Measurements from ENCODE around the gene ROR2. TPM values are rescaled to one million over a fixed set of nuclear protein-coding genes. Genes with fewer than 3 reads are reported as not detected.
"Not testable (repeated sequence)": the region's sequence is repeated elsewhere in the genome, so short reads cannot be mapped to it uniquely, and the experiment has no call there.

The ROR2 gene
- not detected in 2 replicates for total RNA-seq

DNA sequence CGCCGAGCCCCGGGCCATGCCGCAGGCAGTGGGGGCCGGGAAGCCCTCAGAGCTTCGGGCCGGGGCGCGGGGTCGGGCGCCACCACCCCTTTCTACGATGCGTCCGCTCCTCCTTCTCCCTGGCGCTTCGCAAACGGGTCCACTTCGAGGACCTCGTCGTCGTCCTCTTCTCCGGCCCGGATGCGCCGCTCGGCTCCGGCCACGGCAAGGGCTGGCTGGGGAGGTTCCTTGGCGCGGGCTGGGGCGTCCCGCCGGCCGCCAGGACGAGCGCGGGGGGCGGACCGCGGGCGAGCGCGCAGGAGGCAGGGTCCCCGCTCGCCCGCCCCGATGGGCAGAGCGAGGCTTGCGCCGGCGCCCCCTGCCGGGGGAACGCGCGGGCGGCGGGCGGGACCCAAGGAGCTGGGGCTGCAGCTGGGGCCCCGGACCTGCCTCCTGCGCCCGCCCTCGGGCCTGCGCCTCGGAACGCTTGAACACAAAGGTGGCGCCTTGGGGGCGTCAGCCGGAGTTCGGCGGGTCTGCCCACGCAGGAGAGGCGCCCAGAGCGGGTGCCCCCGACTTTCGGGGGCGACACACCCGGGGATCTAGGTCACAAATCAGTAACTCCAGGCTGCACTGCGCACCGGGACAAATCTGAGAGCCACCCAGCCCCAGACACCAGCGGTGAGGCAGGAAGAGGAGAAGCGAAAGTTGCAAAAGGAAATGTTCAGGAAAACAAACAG lies at the start of gene ROR2:
Gene ROR2, minus strand, starts transcription at position 283 of the 719 bp plus-strand sequence.
- DNase-seq (ENCODE audit: low read depth, low spot score): no peak

DNA sequence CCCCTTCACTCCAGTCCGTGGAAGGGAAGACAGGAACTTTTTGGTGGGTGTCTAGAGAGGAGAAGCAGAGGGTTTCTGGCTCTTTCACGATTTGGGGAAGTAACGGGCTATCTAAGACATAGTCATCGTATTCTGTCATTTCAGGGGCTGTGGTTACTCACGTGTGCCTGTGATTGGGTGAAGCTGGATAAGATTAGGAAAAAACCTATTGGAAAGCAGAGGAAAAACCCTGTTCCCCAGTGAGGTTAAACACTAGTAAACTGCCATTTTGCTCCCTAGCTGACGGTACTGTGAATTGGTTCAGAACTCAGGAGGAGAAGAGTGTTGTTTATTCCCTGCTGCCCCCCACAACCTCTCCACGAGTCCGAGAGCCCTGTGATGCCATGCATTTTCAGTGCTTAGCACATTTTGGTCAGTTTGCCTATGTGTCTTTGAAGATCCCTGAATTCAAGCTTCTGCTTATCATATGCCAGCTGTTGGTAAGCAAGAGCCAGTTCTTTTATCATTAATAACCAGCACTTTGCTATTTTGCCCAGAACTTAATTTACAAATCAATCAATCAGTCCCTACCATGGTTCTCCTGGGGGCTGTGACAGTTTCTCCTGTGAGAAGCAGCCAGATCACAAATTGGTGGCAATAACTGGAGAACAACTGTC lies 45.1 kb upstream of the ROR2 start:
- no peak for DNase-seq (ENCODE audit: low read depth, low spot score)

DNA sequence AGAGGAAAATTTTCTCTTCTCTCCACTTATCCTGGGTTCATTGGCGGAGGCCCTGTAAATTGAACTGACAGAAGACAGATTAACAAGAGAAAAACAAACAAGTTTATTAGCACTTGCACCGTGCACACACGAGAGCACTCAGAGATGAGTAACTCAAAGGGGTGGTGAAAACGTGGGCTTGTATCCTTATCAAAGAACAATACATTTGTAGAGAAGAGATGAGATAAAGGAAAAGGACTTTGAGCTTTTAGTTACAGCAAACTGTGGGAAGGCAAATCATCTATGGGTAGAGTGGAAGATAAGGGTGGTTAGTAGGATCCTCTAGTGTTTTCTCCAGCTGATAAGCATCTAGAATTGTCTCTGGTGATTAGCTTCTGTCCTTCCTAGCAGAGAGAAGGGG lies 44.4 kb upstream of the ROR2 start:
- DNase-seq (ENCODE audit: low read depth, low spot score): no peak

- no peak for DNase-seq (ENCODE audit: low read depth, low spot score)
Observed at GRCh38 chr9:91992461-91993041, 42.5 kb upstream of the ROR2 start.

DNA sequence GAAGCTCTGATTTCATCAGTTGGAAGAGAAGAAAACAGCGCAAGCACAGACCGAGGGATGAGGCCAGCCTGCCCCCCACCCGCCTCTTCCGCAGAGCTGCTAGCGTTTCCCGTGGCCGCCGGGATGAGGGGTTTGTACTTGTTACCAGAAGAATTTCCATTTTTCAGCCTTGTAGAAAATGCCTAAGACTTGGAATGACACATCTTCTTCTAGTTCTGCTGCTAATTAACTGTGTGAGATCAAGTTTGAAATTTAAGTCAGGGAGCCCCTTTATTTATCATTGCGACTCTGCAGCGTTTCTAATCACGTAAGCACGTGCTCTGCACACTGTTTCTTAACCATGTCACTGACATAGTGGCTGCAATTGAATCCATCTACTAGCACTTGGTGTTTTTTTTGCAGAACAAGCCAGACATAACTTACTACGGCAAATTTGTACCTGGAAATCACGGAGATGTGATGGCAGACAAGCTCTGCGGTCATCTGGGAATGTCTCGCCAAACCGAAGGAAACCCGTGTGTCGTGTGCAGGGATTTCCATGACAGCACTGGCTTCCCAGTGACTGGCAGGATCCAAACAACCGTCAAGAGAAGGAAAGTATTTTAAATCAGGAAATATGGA lies 41.8 kb upstream of the ROR2 start:
- DNase-seq (ENCODE audit: low read depth, low spot score): no peak

GRCh38 chr9:91986248-91986647 lies 36.2 kb upstream of the ROR2 start:
- DNase-seq (ENCODE audit: low read depth, low spot score): no peak

DNA sequence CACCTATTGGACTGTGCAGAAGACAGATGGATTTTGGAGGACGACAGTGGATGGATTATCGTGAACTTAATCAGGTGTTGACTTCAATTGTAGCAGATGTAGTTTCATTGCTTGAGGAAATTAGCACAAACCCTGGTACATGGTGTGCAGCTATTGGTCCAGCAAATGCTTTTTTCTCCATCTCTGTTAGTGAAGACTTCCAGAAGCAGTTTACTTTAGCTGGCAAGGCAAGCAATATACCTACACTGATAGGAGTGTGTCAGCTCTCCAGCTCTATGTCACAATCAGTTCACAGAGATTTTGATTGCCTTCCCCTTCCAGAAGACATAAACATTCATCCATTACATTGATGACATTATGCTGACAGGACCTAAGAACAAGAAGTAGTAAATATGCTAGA lies 35.7 kb upstream of the ROR2 start:
- no peak for DNase-seq (ENCODE audit: low read depth, low spot score)

DNA sequence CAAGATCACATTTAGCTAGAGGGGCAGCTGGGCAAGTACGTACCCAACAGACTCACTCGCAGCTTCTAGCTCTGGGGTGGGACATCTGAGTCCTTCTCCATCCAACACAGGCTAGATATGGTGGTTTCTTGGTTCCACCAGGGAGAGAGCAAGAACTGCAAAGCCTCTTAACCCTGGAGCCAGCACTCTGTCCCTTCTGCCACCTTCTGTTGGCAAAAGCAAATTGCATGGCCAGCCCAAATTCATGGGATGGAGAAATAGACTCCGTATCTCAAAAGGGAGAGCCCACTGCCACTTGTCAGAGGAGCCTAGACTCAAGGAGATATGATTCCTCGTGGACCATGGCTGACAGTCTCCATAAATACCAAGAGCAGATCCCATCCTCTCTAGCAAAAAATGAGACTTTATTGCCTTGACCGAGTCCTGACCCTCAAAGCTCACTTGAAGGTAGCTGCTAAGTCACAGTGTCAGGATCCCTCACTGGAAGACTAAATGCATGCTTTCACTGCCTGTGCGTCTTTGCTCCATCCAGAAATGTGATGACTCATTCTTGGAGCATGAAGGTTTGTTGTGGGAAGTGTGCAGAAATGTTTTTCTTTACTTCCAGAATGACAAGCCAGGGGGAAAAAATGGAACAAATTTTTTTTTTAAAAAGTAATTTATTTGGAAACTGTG lies 28.8 kb upstream of the ROR2 start:
- no peak for DNase-seq (ENCODE audit: low read depth, low spot score)

DNA sequence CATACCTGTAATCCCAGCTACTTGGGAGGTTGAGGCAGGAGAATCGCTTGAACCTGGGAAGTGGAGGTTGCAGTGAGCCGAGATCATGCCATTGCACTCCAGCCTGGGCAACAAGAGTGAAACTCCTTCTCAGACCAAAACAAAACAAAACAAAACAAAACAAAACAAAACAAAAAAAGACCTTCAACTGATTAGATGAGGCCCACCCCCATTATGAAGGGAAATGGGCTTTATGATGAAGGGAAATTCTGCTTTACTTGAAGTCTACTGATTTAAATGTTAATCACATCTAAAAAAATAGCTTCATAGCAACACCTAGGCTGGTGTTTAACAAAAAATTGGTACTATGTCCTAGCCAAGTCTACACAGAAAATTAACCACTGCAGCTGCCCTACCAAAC lies 25.2 kb upstream of the ROR2 start:
- DNase-seq (ENCODE audit: low read depth, low spot score): not testable (repeated sequence)

- DNase-seq (ENCODE audit: low read depth, low spot score): no peak
Observed at GRCh38 chr9:91972711-91973110, 22.7 kb upstream of the ROR2 start.

GRCh38 chr9:91972076-91972626 lies 22.1 kb upstream of the ROR2 start:
- DNase-seq (ENCODE audit: low read depth, low spot score): no peak

GRCh38 chr9:91967259-91967658 lies 17.2 kb upstream of the ROR2 start:
- DNase-seq (ENCODE audit: low read depth, low spot score): no peak

DNA sequence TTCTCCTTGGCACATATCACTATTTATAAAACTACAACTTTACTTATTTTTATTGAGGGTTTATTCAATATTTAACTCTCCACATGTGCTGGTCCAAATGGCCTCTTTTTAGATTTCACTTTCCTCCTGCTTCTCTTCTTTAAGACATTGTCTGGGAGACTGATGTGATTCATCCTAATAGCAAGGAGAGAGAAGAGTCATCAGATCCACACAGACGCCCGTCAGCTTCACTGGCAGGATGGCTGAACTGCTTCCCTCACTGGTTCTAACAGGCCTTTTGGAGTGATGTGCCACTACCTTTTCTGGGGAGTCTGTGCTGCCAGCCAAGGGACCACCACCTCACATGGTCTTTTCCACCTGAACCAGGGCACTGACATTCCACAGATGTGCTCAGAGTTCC lies 16.5 kb upstream of the ROR2 start:
- no peak for DNase-seq (ENCODE audit: low read depth, low spot score)

- no peak for DNase-seq (ENCODE audit: low read depth, low spot score)
Observed at GRCh38 chr9:91963711-91964240, 13.7 kb upstream of the ROR2 start.

- DNase-seq (ENCODE audit: low read depth, low spot score): no peak
Observed at GRCh38 chr9:91960367-91960766, 10.3 kb upstream of the ROR2 start.

GRCh38 chr9:91958174-91958573 lies 8.1 kb upstream of the ROR2 start:
- no peak for DNase-seq (ENCODE audit: low read depth, low spot score)

DNA sequence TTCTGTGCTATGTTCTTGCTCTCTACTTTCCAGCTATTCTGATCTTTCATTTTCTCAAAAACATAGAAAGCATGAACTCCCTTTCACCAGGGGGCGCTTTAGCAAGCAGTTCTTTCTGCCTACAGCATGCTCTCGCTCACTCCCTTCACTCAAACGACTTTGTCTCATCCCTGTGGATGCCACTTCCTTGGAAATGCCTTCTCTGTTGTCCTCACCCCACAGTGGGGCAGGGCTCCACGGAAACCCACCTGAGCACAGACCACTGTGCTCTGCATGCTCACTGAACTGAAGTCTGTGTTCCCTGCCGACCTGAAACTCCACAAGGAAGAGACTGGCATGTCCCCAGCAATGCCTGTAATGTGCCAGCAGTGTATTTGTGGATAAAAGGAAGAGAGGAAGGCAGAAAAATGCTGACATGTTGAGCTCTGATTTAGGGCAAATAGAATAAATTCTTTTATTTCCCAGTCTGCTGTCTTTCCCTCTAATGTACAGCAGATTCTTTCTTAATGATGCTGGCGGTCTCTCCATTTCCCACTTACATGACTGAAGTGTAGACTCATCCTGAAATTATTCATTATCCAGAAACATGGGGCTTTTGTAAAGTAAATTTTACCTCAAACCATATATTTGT lies 4.9 kb upstream of the ROR2 start:
- no peak for DNase-seq (ENCODE audit: low read depth, low spot score)

DNA sequence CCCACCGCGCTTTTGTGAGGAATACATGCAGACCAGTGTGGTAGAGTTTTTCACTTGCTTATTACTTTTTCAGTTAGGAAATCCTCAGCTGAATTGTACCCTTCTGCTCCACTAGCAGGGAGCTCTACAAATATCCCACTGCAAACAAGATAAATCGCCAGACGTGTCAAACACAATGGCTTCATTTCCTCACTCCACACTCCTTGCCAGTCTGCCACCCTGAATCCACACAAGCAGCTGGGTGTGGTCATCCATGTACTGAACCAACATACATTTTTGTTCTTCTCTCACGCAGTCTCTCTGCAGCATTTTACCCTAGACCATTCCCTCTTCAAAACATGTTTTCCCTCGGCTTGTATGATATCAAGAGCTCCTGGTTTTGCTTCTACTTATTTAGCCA lies 3.7 kb upstream of the ROR2 start:
- no peak for DNase-seq (ENCODE audit: low read depth, low spot score)

DNA sequence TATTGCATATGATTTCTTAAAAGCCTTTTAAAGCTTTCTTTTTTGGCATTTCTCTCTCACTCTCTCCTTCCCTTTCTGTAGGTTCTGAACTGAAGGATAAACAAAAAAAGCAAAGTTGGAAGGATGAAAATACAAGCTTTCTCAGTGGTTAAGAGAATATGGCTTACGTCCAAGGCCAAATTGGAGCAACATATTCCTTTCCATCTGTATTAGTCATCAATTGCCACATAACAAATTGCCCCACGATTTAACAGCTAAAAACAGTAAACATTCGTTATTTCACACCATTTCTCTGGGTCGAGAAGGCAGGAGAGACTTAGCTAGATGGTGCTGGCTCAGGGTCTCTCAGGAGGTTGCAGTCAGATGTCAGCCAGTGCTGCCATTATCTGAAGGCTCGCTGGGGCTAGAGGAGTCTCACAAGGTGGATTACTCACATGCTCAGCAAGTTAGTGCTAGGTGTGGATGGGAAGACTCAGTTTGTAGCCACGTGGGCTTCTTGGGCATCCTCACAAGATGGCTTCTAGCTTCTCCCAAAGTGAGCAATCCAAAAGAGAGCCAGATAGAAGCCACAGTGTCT lies 2.0 kb upstream of the ROR2 start:
- DNase-seq (ENCODE audit: low read depth, low spot score): no peak

DNA sequence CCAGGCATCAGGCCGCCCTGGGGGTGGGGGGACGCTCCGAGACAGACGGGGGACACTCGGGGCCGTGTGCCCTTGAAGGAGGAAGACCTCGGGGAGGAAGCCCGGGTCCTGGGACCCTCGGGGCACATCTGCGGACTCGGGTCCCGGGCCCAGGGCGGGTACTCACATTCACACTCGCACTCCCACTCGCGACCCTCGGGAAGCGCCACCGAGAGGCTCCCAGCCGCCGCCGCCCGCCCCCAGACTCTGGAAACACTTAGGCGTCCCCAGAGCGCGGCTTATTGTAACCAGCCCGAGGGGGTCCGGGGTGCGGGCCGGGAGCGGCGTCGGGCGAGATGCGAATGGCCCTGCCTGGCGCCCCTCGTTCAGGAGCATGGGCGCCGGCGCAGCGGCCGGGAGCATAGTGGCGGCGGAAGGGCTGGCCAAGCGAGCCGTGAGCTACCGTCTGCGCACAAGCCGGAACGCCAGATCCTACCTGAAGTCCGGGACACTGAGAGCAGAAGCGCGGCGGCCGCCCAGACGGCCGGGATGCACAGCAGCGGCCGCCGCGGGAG lies 559 bp downstream of the ROR2 start:
- no peak for DNase-seq (ENCODE audit: low read depth, low spot score)

All from pulmonary artery endothelial cell (primary cell).